HepG2 (cell line): Measurements from ENCODE around the gene NOG. TPM values are rescaled to one million over a fixed set of nuclear protein-coding genes. Genes with fewer than 3 reads are reported as not detected.

Experiments
- ATAC-seq: fragments of 200-7000 bp; cut with Tn5 transposase; 3 replicates; pipeline ENCODE4 v1.9.1; 2020; ENCODE audit warnings: mild to moderate bottlenecking, moderate library complexity
- BruUV-seq: library from RNA; stranded (reverse); fragments of 400-500 nt; replicated peaks from 2 replicates; lab custom pipeline; 2021; lab: Mats Ljungman, UMichigan
- CTCF ChIA-PET: fragments of 300-600 bp; formaldehyde crosslinking; extraction: SDS; loops from one replicate; lab custom pipeline; 2021; ENCODE audit warnings: low total read pairs, inconsistent platforms, low intra/inter-chr PET ratio; lab: Yijun Ruan, JAX
- POLR2A ChIA-PET: fragments of 350-600 bp; sonication (Branson Sonifier 250); formaldehyde crosslinking; loops from one replicate; lab custom pipeline; 2020; ENCODE audit warnings: antibody characterized with exemption, inconsistent platforms; lab: Yijun Ruan, JAX
- DNase-seq: peaks from one replicate; pipeline ENCODE4 v3.0.0-alpha.2; 2015; ENCODE audit warnings: low spot score
- FAIRE-seq: peaks from 3 replicates; lab custom pipeline; 2011; peaks lifted over from hg19 to GRCh38; lab: Jason Lieb, UNC
- H2AFZ ChIP-seq: one replicate; pipeline ENCODE4 v1.6.1; 2011; ENCODE audit warnings: low read length, inconsistent platforms
- H3K27ac ChIP-seq: fragments of 300-600 bp; 3 replicates; pipeline ENCODE4 v1.8.0; 2011; ENCODE audit warnings: mixed run types, mild to moderate bottlenecking, mixed read lengths, low read length, inconsistent platforms; ENCODE audit not compliant: insufficient read depth; ENCODE audit errors: extremely low read length
- H3K27me3 ChIP-seq, 2 experiments: fragments of 200-600 bp in 1 of 2; 2 replicates in 1 of 2; 3 replicates in 1 of 2; pipeline versions ENCODE4 v1.6.0 to v1.8.0; 2011; ENCODE audit warnings: low read length in 2 of 2, mild to moderate bottlenecking in 2 of 2, moderate library complexity in 2 of 2, inconsistent platforms in 1 of 2; ENCODE audit not compliant: insufficient read depth in 2 of 2, control insufficient read depth in 1 of 2
- H3K36me3 ChIP-seq, 2 experiments: fragments of 200-600 bp in 1 of 2; replicated peaks in 1 of 2; 2 replicates in 1 of 2; 3 replicates in 1 of 2; pipeline versions ENCODE4 v1.5.1 to v1.8.0; 2011; ENCODE audit warnings: low read length in 2 of 2, inconsistent platforms in 1 of 2; ENCODE audit not compliant: insufficient read depth in 2 of 2, control insufficient read depth in 1 of 2
- H3K4me1 ChIP-seq: 2 replicates; pipeline ENCODE4 v1.5.1; 2012; ENCODE audit warnings: low read length, inconsistent platforms; ENCODE audit not compliant: insufficient read depth
- H3K4me2 ChIP-seq: 2 replicates; pipeline ENCODE4 v1.6.0; 2011; ENCODE audit warnings: low read depth, low read length, inconsistent platforms
- H3K4me3 ChIP-seq, 3 experiments: fragments of 200-600 bp in 1 of 3; sonication (generic), shearing (Covaris generic) in 1 of 3; replicated peaks in 1 of 3; 2 replicates each; pipeline ENCODE4 v1.5.1; 2011 to 2016; ENCODE audit warnings: low read length in 3 of 3, inconsistent platforms in 2 of 3, low read depth in 2 of 3, mild to moderate bottlenecking in 2 of 3, control low read depth in 1 of 3, mixed read lengths in 1 of 3; ENCODE audit not compliant: insufficient read depth in 1 of 3
- H3K79me2 ChIP-seq: one replicate; pipeline ENCODE4 v1.6.1; 2011; ENCODE audit warnings: low read length, inconsistent platforms; ENCODE audit not compliant: insufficient read depth
- H3K9ac ChIP-seq: 2 replicates; pipeline ENCODE4 v1.6.0; 2011; ENCODE audit warnings: mild to moderate bottlenecking, low read depth, low read length, inconsistent platforms; ENCODE audit not compliant: insufficient read depth
- H3K9me3 ChIP-seq: 2 replicates; pipeline ENCODE4 v1.5.1; 2012; ENCODE audit warnings: mild to moderate bottlenecking, low read length
- H4K20me1 ChIP-seq: 2 replicates; pipeline ENCODE4 v1.6.0; 2011; ENCODE audit warnings: inconsistent platforms, mild to moderate bottlenecking, low read length, moderate library complexity; ENCODE audit not compliant: insufficient read depth
- ARNT2 ChIP-seq: sonication (generic); formaldehyde crosslinking; IDR thresholded peaks from 2 replicates; pipeline ENCODE4 v1.8.0; 2022; ENCODE audit warnings: mild to moderate bottlenecking, low read depth, missing genetic modification reagents, moderate library complexity
- DMAP1 ChIP-seq: IDR thresholded peaks from 2 replicates; pipeline ENCODE4 v1.6.1; 2016
- FLYWCH1 ChIP-seq: sonication (generic); formaldehyde crosslinking; IDR thresholded peaks from 2 replicates; pipeline ENCODE4 v1.8.1; 2023; ENCODE audit warnings: mild to moderate bottlenecking, missing genetic modification reagents
- MTF2 ChIP-seq: sonication (generic); formaldehyde crosslinking; IDR thresholded peaks from 2 replicates; pipeline ENCODE4 v1.5.0; 2020; ENCODE audit warnings: missing genetic modification reagents, borderline replicate concordance
- RBM22 ChIP-seq: fragments of 200-400 bp; formaldehyde crosslinking; optimal IDR thresholded peaks from 2 replicates; pipeline ENCODE3; 2017; ENCODE audit warnings: mild to moderate bottlenecking, low read length, moderate library complexity
- ZNF260 ChIP-seq: sonication (generic); formaldehyde crosslinking; IDR thresholded peaks from 2 replicates; pipeline ENCODE4 v1.4.0; 2020; ENCODE audit warnings: missing genetic modification reagents, low read depth, mild to moderate bottlenecking, borderline replicate concordance
- ZNF556 ChIP-seq: sonication (generic); formaldehyde crosslinking; IDR thresholded peaks from 2 replicates; pipeline ENCODE4 v1.4.0; 2020; ENCODE audit warnings: mild to moderate bottlenecking, missing genetic modification reagents, borderline replicate concordance
- WGBS: methylation state at CpG from one replicate; pipeline ENCODE4 v1.1.6; 2017; ENCODE audit warnings: low lambda C conversion rate; 5-methylcytosine and 5-hydroxymethylcytosine counted together
- in situ Hi-C: cut with HindIII; loops from 2 replicates; pipeline ENCODE4 v1.10.0; 2017; ENCODE audit warnings: low pct_unique_long_range_greater_than_20kb; ENCODE audit not compliant: extremely low pct_ligation_motif_present
- intact Hi-C: fragments of 100-400 bp; cut with micrococcal nuclease; formaldehyde crosslinking; loops from one replicate; pipeline ENCODE4 v1.10.0; 2022; ENCODE audit not compliant: unreplicated experiment
- polyA plus RNA-seq, 8 experiments: library from polyadenylated mRNA; depleted of rRNA in 3 of 8; stranded (reverse) in 7 of 8; unstranded in 1 of 8; fragments of >200 nt; fragmentation: Illumina TruSeq in 4 of 8; extraction: Trizol in 4 of 8; gene quantifications; 2 replicates each; pipeline versions ENCODE4 v1.2.1 to v1.2.3, GENCODE V29; 2011 to 2016; ENCODE audit warnings: low read depth in 4 of 8, missing spikeins in 1 of 8, mixed read lengths in 1 of 8; ENCODE audit not compliant: insufficient read depth in 1 of 8
- total RNA-seq, 5 experiments: library from RNA; depleted of rRNA; stranded (reverse); fragments of >200 nt; fragmentation: Illumina TruSeq; extraction: Trizol; gene quantifications; 2 replicates each; pipeline ENCODE4 v1.2.3, GENCODE V29; 2016; ENCODE audit warnings: low read depth in 1 of 5
- TF ChIP-seq, protein P1 (sequence below): sonication (generic); formaldehyde crosslinking; IDR thresholded peaks from 2 replicates; pipeline ENCODE4 v1.4.0; 2020; ENCODE audit warnings: missing genetic modification reagents
- TF ChIP-seq, protein P2 (sequence below): sonication (generic); formaldehyde crosslinking; IDR thresholded peaks from 2 replicates; pipeline ENCODE4 v1.8.0; 2022; ENCODE audit warnings: mild to moderate bottlenecking, missing genetic modification reagents, borderline replicate concordance
- TF ChIP-seq, protein P3 (sequence below), 2 experiments: sonication (generic) in 1 of 2; formaldehyde crosslinking in 1 of 2; IDR thresholded peaks; 2 replicates each; pipeline versions ENCODE4 v1.6.1 to v1.9.0; 2014 to 2022; ENCODE audit warnings: antibody characterized with exemption in 1 of 2, borderline replicate concordance in 1 of 2, inconsistent platforms in 1 of 2, low read depth in 1 of 2, missing genetic modification reagents in 1 of 2
- TF ChIP-seq, protein P4 (sequence below): sonication (generic); formaldehyde crosslinking; IDR thresholded peaks from 2 replicates; pipeline ENCODE4 v1.5.1; 2020; ENCODE audit warnings: mild to moderate bottlenecking, missing genetic modification reagents, borderline replicate concordance

NOG gene
- total and polyA plus RNA-seq, 2 of the 13 experiments (the other 11 are each of a cell fraction or from before 2014, with no cell fraction given) = not detected

DNA sequence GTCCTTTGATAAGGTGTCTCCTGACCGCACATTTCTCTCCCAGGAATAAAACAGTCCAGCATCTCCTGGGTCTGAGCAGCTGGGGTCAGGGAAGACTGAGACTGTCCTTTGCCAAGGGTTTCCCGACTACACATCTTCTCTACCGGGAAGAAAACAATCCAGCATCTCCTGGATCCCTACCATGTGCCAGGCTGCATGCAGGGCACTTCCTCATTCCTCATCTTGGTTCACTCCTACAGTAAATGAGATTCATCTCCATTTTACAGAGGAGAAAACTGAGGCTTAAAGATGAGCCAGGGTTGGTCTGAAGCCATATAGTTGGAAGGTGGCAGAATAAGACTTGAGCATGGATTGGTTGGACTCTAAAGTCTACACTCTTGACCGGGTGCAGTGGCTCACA, 36.7 kb downstream of the NOG start:
- H3K9me3 ChIP-seq = no peaks in the 10 kb centered on the region
- H3K79me2 ChIP-seq = no peaks in the 10 kb centered on the region
- H3K36me3 ChIP-seq = no peaks in the 10 kb centered on the region
- no peak overlapping the region for H3K4me2 ChIP-seq
- H2AFZ ChIP-seq = no peak overlapping the region
- in situ Hi-C loops = no loop called here
- no TSS peak for BruUV-seq
- no peak overlapping the region for H3K9ac ChIP-seq
- ChIA-PET POLR2A (no interaction called here), CTCF (no interaction called here)
- DNase-seq = no peak
- TF ChIP-seq, protein P1, sequence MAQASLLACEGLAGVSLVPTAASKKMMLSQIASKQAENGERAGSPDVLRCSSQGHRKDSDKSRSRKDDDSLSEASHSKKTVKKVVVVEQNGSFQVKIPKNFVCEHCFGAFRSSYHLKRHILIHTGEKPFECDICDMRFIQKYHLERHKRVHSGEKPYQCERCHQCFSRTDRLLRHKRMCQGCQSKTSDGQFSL (CRISPR knock-in tag) = no peak
- TF ChIP-seq RBM22 = no peak
- TF ChIP-seq, protein P2, sequence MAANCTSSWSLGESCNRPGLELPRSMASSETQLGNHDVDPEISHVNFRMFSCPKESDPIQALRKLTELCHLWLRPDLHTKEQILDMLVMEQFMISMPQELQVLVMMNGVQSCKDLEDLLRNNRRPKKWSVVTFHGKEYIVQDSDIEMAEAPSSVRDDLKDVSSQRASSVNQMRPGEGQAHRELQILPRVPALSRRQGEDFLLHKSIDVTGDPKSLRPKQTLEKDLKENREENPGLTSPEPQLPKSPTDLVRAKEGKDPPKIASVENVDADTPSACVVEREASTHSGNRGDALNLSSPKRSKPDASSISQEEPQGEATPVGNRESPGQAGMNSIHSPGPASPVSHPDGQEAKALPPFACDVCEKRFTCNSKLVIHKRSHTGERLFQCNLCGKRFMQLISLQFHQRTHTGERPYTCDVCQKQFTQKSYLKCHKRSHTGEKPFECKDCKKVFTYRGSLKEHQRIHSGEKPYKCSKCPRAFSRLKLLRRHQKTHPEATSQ (CRISPR knock-in tag) = no peak
- no peak for TF ChIP-seq ARNT2
- TF ChIP-seq, protein P3, sequence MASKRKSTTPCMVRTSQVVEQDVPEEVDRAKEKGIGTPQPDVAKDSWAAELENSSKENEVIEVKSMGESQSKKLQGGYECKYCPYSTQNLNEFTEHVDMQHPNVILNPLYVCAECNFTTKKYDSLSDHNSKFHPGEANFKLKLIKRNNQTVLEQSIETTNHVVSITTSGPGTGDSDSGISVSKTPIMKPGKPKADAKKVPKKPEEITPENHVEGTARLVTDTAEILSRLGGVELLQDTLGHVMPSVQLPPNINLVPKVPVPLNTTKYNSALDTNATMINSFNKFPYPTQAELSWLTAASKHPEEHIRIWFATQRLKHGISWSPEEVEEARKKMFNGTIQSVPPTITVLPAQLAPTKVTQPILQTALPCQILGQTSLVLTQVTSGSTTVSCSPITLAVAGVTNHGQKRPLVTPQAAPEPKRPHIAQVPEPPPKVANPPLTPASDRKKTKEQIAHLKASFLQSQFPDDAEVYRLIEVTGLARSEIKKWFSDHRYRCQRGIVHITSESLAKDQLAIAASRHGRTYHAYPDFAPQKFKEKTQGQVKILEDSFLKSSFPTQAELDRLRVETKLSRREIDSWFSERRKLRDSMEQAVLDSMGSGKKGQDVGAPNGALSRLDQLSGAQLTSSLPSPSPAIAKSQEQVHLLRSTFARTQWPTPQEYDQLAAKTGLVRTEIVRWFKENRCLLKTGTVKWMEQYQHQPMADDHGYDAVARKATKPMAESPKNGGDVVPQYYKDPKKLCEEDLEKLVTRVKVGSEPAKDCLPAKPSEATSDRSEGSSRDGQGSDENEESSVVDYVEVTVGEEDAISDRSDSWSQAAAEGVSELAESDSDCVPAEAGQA (IDR thresholded peaks at IDR 0.05; ENCODE audit: low read depth) = no peak
- TF ChIP-seq, protein P3 (CRISPR knock-in tag; IDR thresholded peaks at IDR 0.05; ENCODE audit: borderline replicate concordance) = no peak
- TF ChIP-seq, protein P4, sequence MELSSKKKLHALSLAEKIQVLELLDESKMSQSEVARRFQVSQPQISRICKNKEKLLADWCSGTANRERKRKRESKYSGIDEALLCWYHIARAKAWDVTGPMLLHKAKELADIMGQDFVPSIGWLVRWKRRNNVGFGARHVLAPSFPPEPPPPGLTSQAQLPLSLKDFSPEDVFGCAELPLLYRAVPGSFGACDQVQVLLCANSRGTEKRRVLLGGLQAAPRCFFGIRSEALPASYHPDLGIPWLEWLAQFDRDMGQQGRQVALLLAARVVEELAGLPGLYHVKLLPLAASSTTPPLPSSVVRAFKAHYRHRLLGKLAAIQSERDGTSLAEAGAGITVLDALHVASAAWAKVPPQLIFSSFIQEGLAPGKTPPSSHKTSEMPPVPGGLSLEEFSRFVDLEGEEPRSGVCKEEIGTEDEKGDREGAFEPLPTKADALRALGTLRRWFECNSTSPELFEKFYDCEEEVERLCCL = no peak
- no peak for TF ChIP-seq FLYWCH1 (CRISPR knock-in tag)
- TF ChIP-seq DMAP1 (CRISPR knock-in tag) = no peak
- TF ChIP-seq MTF2 (CRISPR knock-in tag) = no peak
- no peak for TF ChIP-seq ZNF556 (CRISPR knock-in tag)
- TF ChIP-seq ZNF260 (CRISPR knock-in tag) = no peak
- no peak for FAIRE-seq
- no peaks in the 10 kb centered on the region for H3K4me1 ChIP-seq
- WGBS = 17% methylated on average over 4 of the region's 4 CpGs
- no peak for ATAC-seq
- no peak overlapping the region for H3K27ac ChIP-seq
- intact Hi-C loops = no loop called here
- no peaks in the 10 kb centered on the region for H4K20me1 ChIP-seq
- H3K4me3 ChIP-seq = no peak overlapping the region
- peaks cover 0 to 1% of the 10 kb centered on the region in 2 experiments; a peak in 2 of 5 replicates for H3K27me3 ChIP-seq
